H1 (cell line): Measurements from ENCODE around the gene STX18. TPM values are rescaled to one million over a fixed set of nuclear protein-coding genes. Genes with fewer than 3 reads are reported as not detected.
A peak's percentile ranks its signal among the peaks of the same experiment; 100 is the strongest.

Experiments used
- CTCF ChIA-PET: fragments of 300-600 bp; sonication (Branson Sonifier 250); formaldehyde crosslinking; loops from one replicate; lab custom pipeline; 2021; ENCODE audit not compliant: partially characterized antibody; lab: Charles Lee
- POLR2A ChIA-PET: fragments of 300-600 bp; sonication (Branson Sonifier 250); formaldehyde crosslinking; loops from one replicate; lab custom pipeline; 2021; ENCODE audit warnings: inconsistent platforms; ENCODE audit not compliant: partially characterized antibody; lab: Charles Lee
- DNase-seq, 2 experiments: peaks; one replicate each; pipeline versions ENCODE4 v3.0.0 to v3.0.0-alpha.2; 2010 to 2022; ENCODE audit warnings: low spot score in 2 of 2, low read depth in 1 of 2, mixed read lengths in 1 of 2
- FAIRE-seq: peaks from 2 replicates; lab custom pipeline; 2011; peaks lifted over from hg19 to GRCh38; lab: Jason Lieb, UNC
- H2AFZ ChIP-seq: 2 replicates; pipeline ENCODE4 v1.8.1; 2012; ENCODE audit warnings: low read length, inconsistent platforms
- H2AK5ac ChIP-seq: 2 replicates; pipeline ENCODE4 v1.6.1; 2013; ENCODE audit warnings: low read depth, low read length
- H2BK120ac ChIP-seq: replicated peaks from 2 replicates; pipeline ENCODE3; 2013; ENCODE audit warnings: low read depth, low read length, inconsistent platforms
- H2BK12ac ChIP-seq: 2 replicates; pipeline ENCODE4 v1.6.1; 2013; ENCODE audit warnings: low read depth, low read length
- H2BK15ac ChIP-seq: 2 replicates; pipeline ENCODE4 v1.6.1; 2013; ENCODE audit warnings: low read length
- H2BK20ac ChIP-seq: 2 replicates; pipeline ENCODE4 v1.6.1; 2013; ENCODE audit warnings: low read length
- H2BK5ac ChIP-seq: 2 replicates; pipeline ENCODE4 v1.6.1; 2013; ENCODE audit warnings: low read depth, low read length
- H3K14ac ChIP-seq: 2 replicates; pipeline ENCODE4 v1.6.1; 2013; ENCODE audit warnings: inconsistent platforms; ENCODE audit not compliant: insufficient read length
- H3K18ac ChIP-seq: 2 replicates; pipeline ENCODE4 v1.6.1; 2013; ENCODE audit warnings: low read length; ENCODE audit errors: extremely low read depth
- H3K23ac ChIP-seq: 2 replicates; pipeline ENCODE4 v1.6.1; 2013; ENCODE audit warnings: inconsistent platforms; ENCODE audit not compliant: insufficient read length
- H3K23me2 ChIP-seq: 2 replicates; pipeline ENCODE4 v1.6.1; 2013; ENCODE audit warnings: low read depth, low read length
- H3K27ac ChIP-seq: 2 replicates; pipeline ENCODE4 v1.6.1; 2011; ENCODE audit warnings: low read depth, low read length, inconsistent platforms
- H3K27me3 ChIP-seq, 4 experiments: replicated peaks in 1 of 4; 1 replicate in 1 of 4; 2 replicates in 3 of 4; pipeline versions ENCODE4 v1.6.1 to v1.8.1; 2011 to 2013; ENCODE audit warnings: low read length in 3 of 4, mild to moderate bottlenecking in 3 of 4, inconsistent platforms in 2 of 4, mixed read lengths in 2 of 4, moderate library complexity in 1 of 4; ENCODE audit not compliant: control insufficient read depth in 3 of 4, insufficient read depth in 3 of 4; ENCODE audit errors: extremely low read depth in 1 of 4
- H3K36me3 ChIP-seq, 4 experiments: 2 replicates each; pipeline versions ENCODE4 v1.6.1 to v1.8.1; 2011 to 2013; ENCODE audit warnings: mild to moderate bottlenecking in 4 of 4, low read length in 3 of 4, moderate library complexity in 2 of 4, control low read depth in 1 of 4, inconsistent platforms in 1 of 4; ENCODE audit not compliant: insufficient read depth in 4 of 4, control insufficient read depth in 2 of 4
- H3K4ac ChIP-seq: replicated peaks from 2 replicates; pipeline ENCODE3; 2013; ENCODE audit warnings: low read length, low read depth, mixed read lengths, inconsistent platforms; ENCODE audit not compliant: insufficient read length
- H3K4me1 ChIP-seq, 4 experiments: replicated peaks in 1 of 4; 1 replicate in 1 of 4; 2 replicates in 3 of 4; pipeline versions ENCODE4 v1.6.1 to v1.8.1; 2011 to 2013; ENCODE audit warnings: low read length in 3 of 4, inconsistent platforms in 2 of 4, mixed read lengths in 1 of 4; ENCODE audit not compliant: insufficient read depth in 4 of 4, control insufficient read depth in 3 of 4
- H3K4me2 ChIP-seq, 2 experiments: 2 replicates each; pipeline versions ENCODE4 v1.6.1 to v1.8.1; 2011 to 2013; ENCODE audit warnings: low read depth in 2 of 2, low read length in 2 of 2, control low read depth in 1 of 2, inconsistent platforms in 1 of 2, mild to moderate bottlenecking in 1 of 2; ENCODE audit not compliant: insufficient read depth in 1 of 2
- H3K4me3 ChIP-seq, 4 experiments: fragments of 200-600, 300-600 bp in 1 of 4; sonication (generic), shearing (Covaris generic), sonication (Bioruptor Twin) in 1 of 4; 2 replicates each; pipeline versions ENCODE4 v1.5.1 to v1.8.1; 2011 to 2016; ENCODE audit warnings: low read length in 4 of 4, low read depth in 3 of 4, control low read depth in 2 of 4, inconsistent platforms in 2 of 4, mild to moderate bottlenecking in 2 of 4, mixed read lengths in 1 of 4, moderate library complexity in 1 of 4; ENCODE audit not compliant: insufficient read depth in 2 of 4; ENCODE audit errors: extremely low read depth in 1 of 4
- H3K56ac ChIP-seq: replicated peaks from 2 replicates; pipeline ENCODE3; 2013; ENCODE audit warnings: low read depth, mild to moderate bottlenecking, mixed read lengths, low read length, inconsistent platforms; ENCODE audit not compliant: insufficient read length
- H3K79me1 ChIP-seq: 2 replicates; pipeline ENCODE4 v1.6.1; 2013; ENCODE audit warnings: low read depth, low read length, control low read depth
- H3K79me2 ChIP-seq, 2 experiments: 2 replicates each; pipeline versions ENCODE4 v1.6.1 to v1.8.1; 2012 to 2013; ENCODE audit warnings: low read length in 2 of 2, mild to moderate bottlenecking in 2 of 2, inconsistent platforms in 1 of 2; ENCODE audit not compliant: insufficient read depth in 2 of 2, control insufficient read depth in 1 of 2
- H3K9ac ChIP-seq, 4 experiments: replicated peaks in 1 of 4; 1 replicate in 1 of 4; 2 replicates in 3 of 4; pipeline versions ENCODE4 v1.6.1 to v1.8.1; 2011 to 2013; ENCODE audit warnings: low read depth in 3 of 4, low read length in 3 of 4, control low read depth in 2 of 4, mild to moderate bottlenecking in 2 of 4, moderate library complexity in 2 of 4, inconsistent platforms in 1 of 4; ENCODE audit errors: extremely low read depth in 1 of 4
- H3K9me3 ChIP-seq, 2 experiments: 2 replicates each; pipeline versions ENCODE4 v1.6.1 to v1.8.1; 2012 to 2013; ENCODE audit warnings: mild to moderate bottlenecking in 2 of 2, moderate library complexity in 2 of 2, control low read depth in 1 of 2, inconsistent platforms in 1 of 2, low read depth in 1 of 2, low read length in 1 of 2, mixed read lengths in 1 of 2; ENCODE audit not compliant: insufficient read depth in 2 of 2
- H4K20me1 ChIP-seq, 2 experiments: replicated peaks in 1 of 2; 2 replicates each; pipeline versions ENCODE3 to v1.8.1; 2011 to 2013; ENCODE audit warnings: inconsistent platforms in 2 of 2, low read length in 2 of 2, mild to moderate bottlenecking in 1 of 2; ENCODE audit not compliant: insufficient read depth in 2 of 2, control insufficient read depth in 1 of 2
- H4K5ac ChIP-seq: 2 replicates; pipeline ENCODE4 v1.6.1; 2013; ENCODE audit warnings: low read length, low read depth, mixed read lengths, inconsistent platforms; ENCODE audit not compliant: insufficient read length
- H4K8ac ChIP-seq: 2 replicates; pipeline ENCODE4 v1.8.0; 2013; ENCODE audit warnings: mild to moderate bottlenecking, moderate library complexity, low read length, inconsistent platforms; ENCODE audit not compliant: insufficient read depth; ENCODE audit errors: extremely low read depth
- H4K91ac ChIP-seq: replicated peaks from 2 replicates; pipeline ENCODE3; 2013; ENCODE audit warnings: low read length, mixed read lengths, inconsistent platforms; ENCODE audit not compliant: insufficient read length
- TBP ChIP-seq: IDR thresholded peaks from 2 replicates; pipeline ENCODE4 v1.6.1; 2011; ENCODE audit warnings: low read depth, low read length, improper control_type of control experiment
- TEAD4 ChIP-seq: IDR thresholded peaks from 2 replicates; pipeline ENCODE4 v1.6.1; 2012; ENCODE audit warnings: low read depth, low read length, inconsistent platforms, mixed read lengths
- WGBS, 2 experiments: shearing (Covaris generic) in 1 of 2; methylation state at CpG; one replicate each; pipeline versions ENCODE4 v1.1.6 to v1.1.7; 2013 to 2015; ENCODE audit warnings: low lambda C conversion rate in 2 of 2, mixed read lengths in 2 of 2, inconsistent platforms in 1 of 2, low coverage in 1 of 2, missing lambda C conversion rate in 1 of 2; ENCODE audit not compliant: insufficient replicate concordance in 2 of 2, insufficient coverage in 1 of 2, insufficient read length in 1 of 2; ENCODE audit errors: extremely low coverage in 1 of 2, missing lambda C conversion rate in 1 of 2; 5-methylcytosine and 5-hydroxymethylcytosine counted together
- polyA plus RNA-seq, 7 experiments: library from polyadenylated mRNA; depleted of rRNA in 3 of 7; stranded (reverse) in 5 of 7; unstranded in 2 of 7; fragments of >200 nt in 5 of 7; fragments of 200-250 nt in 2 of 7; gene quantifications; 1 replicate in 5 of 7; 2 replicates in 1 of 7; 4 replicates in 1 of 7; pipeline versions ENCODE4 v1.2.1 to v1.2.3, GENCODE V29; 2011 to 2013; ENCODE audit warnings: missing spikeins in 2 of 7, mixed read lengths in 2 of 7
- total RNA-seq: library from RNA; stranded (reverse); fragmentation: NEBNext Ultra II Directional; extraction: Animal tissue kit (Norgen Biotek cat#: 25700); gene quantifications from 2 replicates; pipeline ENCODE4 v1.2.1, GENCODE V29; 2021

Gene STX18
- total and polyA plus RNA-seq, 2 of the 8 experiments (the other 6 are each of a cell fraction or from before 2014, with no cell fraction given) = 14.6 to 18.3 TPM

GRCh38 chr4:4582653-4583052, 40.8 kb upstream of the STX18 start:
- Histone ChIP-seq H2BK12ac (no peak overlapping the region), H2BK120ac (no peak overlapping the region), H3K79me1 (no peaks in the 10 kb centered on the region), H3K4ac (no peak overlapping the region), H3K4me2 (no peak overlapping the region), H3K14ac (no peak overlapping the region), H4K20me1 (peaks cover 2 to 4% of the 10 kb centered on the region in 2 experiments), H3K79me2 (peaks cover 0 to 2% of the 10 kb centered on the region in 2 experiments; a peak in 1 of 4 replicates), H2BK15ac (no peak overlapping the region), H3K27ac (no peak overlapping the region), H3K18ac (no peak overlapping the region), H3K56ac (no peak overlapping the region), H2AFZ (no peak overlapping the region), H4K5ac (no peak overlapping the region), H2BK5ac (no peak overlapping the region), H3K36me3 (no peaks in the 10 kb centered on the region), H2BK20ac (no peak overlapping the region), H3K9ac (no peak overlapping the region), H3K4me1 (peaks cover 0 to 11% (median 3%) of the 10 kb centered on the region in 4 experiments; a peak in 2 of 7 replicates), H3K4me3 (no peak overlapping the region), H3K9me3 (no peaks in the 10 kb centered on the region), H4K8ac (no peak overlapping the region), H3K23ac (no peak overlapping the region), H3K23me2 (no peaks in the 10 kb centered on the region; the same call in 1 of the 2 replicates), H3K27me3 (no peaks in the 10 kb centered on the region), H4K91ac (no peak overlapping the region), H2AK5ac (no peak overlapping the region)
- DNase-seq (peak in 1 of 2 experiments; percentile 58), FAIRE-seq (no peak)
- 73% methylated on average over 7 of the region's 7 CpGs; no CpG with 5 or more reads in 1 of the 2 experiments for WGBS, 2 experiments
- CTCF ChIA-PET = interaction anchor here (0.7 to 1.6 kb wide), 3 partner anchors 18 to 95 kb away, joined by 3 to 4 read pairs (median 3); no protein-coding TSS in a partner anchor
- TF ChIP-seq TEAD4 = 0 out of 2 replicates have a peak, but pooled peaks have one; percentile 34
- TF ChIP-seq TBP = no peak
- POLR2A ChIA-PET = no interaction called here
